Fibroblast of the conjunctiva (primary cell): ENCODE results near the gene RTN4RL1.

Experiments
- DNase-seq: peaks from one replicate; pipeline ENCODE4 v3.0.0-alpha.2; 2010; ENCODE audit warnings: low read depth

The RTN4RL1 gene

DNA sequence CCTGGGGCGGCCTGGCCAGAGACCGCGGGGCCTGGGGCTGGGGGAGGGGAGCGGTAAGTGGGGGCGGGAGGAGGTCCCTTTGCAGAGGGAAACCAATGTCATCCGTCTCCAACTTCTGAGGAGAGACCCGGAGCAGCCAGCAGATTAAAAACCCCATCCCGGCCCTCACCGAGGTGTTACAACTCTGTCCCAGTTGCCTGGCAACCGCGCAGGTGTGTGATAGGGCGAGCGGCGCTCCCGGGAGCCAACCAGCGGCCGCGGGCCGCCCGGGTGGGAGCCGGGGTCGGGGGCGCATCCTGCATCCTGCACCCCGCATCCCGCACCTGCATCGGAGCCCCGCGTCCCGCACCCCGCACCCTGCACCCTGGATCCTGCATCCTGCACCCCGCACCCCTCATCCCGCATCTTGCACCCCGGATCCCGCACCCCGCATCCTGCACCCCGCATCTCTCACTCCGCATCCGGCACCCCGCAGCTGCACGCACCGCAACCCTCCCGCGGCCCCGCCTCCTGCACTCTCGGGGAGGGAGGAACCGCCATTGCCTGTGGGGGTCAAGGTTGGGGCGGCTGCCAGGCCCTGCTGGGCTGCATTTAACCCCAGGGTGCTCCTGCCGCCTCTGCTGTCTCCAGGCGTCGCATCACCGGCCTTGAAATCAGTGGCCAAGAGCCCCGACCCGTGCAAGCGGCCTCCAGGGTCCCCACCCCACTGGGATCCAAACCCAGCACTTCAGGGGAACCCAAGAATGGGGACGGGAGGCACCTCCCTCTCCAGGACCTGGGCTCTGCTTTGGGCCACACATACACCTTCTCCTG is 47.3 kb downstream of the RTN4RL1 start:
- no peak for DNase-seq

DNA sequence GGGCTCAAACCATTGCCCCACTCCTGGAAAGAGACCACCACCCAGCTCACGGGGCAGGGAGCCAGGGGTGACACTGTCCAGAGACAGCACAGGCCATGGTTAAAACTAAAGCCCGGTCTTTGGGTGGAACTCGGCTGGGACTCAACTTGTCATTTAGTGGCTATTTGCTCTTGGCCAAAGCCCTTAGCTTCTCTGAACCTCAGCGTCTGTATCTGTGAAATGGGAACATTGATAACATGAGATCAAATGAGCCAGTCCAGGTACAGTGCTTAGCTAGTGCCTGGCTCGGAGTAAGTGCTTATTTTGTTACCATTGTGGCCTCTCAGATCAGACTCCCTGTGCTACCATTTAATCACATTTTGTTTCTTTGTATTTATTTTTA is 48.5 kb downstream of the RTN4RL1 start:
- DNase-seq, result no peak

DNA sequence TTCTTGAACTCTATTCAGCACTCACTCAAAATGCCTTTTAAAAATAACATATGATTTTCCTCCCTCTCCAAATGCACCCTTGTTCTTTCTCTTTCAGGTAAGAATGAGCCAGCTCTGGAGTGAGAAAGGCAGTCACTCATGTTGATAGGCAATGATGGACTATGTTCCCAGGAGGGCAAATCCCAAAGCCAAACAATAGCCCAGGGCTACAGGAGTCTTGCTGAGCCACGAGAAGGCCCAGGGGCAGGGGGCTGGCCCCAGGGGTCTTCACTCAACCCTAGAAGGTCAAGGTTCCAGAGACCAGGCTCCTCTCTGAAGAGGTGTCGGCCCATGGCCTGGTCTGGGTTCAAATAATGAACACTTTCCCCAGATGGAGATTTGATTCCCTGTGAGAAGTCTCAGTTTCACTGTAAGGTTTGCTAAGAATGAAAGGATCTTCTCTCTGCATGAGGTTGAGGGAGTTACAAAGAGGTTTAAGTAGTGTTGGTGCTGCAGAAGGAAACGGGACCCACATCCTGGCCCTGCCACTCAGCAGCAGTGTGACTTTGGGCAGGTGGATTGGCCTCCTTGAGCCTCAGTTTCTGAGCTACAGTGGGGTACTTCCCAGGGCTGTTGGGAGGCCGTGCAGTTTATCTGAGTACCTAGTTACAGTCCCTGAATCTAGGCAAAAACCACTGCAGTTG is 49.0 kb downstream of the RTN4RL1 start:
- no peak for DNase-seq

DNA sequence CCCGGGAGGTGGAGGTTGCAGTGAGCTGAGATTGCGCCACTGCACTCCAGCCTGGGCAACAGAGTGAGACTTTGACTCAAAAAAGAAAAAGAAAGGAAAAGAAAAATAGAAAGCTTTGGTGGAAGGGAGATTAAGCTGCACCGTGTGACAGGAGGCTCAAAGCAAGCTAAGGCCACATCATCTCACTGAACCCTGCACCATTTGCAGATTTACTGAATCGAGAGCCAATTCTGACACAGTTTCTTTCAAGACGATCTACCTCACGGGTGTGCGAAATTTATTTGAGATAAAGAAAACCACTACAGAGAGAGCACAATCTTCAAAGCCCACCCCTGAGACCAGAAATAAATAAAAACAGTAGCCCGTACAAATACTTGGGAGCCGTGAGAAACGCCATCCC is 49.6 kb downstream of the RTN4RL1 start:
- no peak for DNase-seq

DNA sequence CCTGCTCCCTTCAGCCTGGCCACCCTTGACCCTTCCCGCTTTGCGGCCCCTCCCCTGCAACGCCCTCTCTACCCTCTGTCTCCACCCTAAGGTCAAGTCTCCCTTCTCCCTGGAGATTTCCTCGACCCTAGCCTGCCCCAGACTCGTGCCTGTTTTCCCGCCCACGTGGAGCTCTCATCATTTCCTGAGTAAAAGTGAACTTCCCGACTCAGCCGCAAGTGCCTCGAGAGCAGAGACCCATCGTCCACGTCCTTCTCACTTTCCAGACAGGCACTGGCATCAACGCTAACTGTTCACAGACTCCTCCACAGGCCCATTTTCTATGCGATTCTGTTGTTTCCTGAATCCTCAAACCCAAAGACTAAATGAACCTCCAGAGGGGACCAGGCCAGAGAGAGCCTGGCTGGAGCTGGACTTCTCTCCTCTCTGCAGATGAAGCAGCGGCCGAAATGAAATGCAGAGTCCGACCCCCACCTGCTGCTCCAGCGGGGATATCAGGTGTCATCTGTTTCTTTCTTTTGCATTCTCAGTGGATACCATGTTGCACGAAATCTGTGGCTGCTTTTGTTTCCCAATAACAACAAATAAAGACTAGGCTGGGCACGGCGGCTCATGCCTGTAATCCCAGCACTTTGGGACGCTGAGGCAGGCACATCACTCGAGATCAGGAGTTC is 52.5 kb downstream of the RTN4RL1 start:
- no peak for DNase-seq

DNA sequence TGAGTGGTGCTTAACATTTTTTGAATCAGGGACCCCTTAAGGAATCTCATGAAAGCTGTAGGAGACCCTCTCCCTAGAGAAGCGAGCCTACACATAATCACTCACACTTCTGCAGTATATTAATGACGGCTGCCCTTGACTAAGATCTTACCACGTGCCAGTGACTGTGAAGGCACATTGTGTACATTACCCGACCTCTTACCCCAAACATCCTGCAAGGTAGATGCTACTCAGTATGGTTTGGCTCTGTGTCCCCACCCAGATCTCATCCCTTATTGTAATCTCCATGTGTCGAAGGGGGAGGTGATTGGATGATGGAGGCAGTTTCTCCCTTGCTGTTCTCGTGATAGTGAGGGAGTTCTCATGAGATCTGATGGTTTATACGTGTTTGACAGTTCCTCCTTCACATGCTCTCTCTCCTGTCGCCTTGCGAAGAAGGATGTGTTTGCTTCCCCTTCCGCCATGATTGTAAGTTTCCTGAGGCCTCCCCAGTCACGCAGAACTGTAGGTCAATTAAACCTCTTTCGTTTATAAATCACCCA is 54.2 kb downstream of the RTN4RL1 start:
- DNase-seq, result no peak

DNA sequence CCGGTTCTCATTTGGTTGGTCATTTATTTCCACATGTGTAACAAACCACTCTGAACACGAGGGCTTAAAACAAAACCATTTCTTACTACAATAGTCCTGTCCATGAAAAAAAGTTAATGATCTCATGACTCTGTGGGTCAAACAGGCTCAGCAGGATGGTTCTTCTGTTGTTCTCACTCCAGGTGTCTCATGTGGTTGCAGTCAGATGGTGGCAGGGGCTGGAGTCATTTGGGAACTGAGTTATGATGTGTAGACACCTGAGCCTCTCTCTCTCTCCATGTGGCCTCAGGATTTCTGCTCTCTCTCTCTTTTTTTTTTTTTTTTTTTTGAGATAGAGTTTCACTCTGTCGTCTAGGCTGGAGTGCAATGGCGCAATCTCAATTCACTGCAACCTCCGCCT is 55.4 kb downstream of the RTN4RL1 start:
- no peak for DNase-seq

DNA sequence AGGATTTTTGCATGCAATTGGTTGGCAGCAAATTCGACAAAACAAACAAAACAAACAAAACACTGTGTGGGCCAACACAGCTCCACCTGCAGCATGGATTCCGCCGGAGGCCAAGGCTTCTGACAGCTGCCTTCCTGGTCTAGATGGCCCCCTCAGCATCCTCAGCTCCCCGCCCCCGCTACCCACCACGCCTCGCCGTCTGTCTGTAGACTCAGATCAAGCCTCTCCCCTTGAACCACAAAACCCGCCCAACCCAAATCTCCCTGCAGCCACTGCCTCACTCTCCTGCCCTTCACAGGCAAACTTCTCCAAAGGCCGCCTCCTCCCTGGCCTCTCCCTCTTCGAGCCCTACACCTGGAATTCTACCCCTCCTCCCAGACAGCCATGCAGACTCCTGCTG is 57.9 kb downstream of the RTN4RL1 start:
- no peak for DNase-seq

DNA sequence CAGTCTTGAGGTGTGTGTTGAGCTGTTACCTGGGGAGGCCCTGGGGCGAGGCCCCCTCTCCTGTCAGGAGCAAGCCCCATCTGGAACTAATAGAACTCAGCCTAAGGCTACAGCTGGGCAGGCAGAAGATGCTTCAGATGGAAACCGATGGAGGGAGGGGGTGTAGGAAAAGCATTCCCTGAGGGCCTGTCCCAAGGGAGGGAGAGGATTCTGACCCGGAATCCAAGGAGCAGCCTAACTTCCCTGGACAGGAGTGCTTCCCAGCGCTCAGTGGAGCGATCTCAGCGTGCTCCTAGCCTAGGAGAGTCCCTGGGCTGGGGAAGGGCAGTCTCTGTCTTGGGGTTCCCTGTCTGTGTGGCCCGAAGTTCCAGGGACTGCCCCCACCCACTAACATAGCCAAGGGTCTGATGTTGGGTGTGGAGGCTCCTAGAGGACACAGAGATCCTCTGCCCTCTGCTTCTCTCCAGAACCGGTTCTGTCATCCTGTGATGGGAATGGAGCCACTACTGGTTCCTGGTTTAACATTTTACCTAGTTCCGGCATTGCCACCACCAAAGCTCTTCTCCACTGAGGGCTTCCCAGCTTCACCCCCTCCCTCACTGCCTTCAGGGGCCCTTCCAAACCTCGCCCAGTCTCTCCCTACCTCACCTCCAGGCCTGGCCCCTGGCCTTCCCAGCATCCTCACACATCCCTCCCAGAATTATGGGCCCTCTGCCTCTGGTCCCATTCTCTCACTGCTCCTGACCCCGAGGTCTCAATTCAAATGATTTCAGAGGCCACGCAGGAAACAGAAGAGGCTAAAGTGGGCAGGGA is 58.7 kb downstream of the RTN4RL1 start:
- no peak for DNase-seq

DNA sequence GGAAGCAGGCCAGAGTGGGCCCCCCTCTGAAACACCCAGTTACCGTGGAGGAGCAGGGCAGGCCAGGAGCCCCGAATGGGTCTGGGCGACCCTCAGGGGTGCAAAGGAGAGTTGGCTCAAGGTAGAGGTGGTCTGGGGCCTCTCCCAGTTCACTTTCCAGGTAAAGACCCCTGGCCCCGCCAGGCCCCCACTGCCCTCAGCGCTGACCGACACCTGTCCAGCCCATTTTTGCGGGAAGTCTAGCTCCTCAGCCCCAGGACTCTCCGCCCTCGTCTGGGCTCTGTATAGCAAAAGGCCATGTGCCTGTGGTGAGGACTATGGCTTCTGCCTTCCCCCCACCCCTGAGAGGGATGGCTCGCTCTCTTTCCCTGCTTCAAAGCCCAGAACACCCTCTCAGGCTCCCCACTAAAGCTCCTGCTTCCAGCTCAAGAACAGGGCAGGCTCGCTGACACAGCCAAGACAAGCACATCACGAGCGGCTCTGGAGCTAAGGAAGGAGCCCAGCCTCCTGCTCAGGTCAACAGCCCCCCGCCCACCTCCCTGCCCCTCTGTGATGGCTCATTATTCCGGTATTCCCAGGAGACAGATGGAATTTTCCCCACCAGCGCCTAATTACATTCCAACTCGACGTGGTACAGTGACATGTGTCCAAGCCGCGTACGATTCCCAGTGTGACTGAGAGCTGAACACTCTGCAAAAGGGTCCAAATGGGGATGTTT is 59.4 kb downstream of the RTN4RL1 start:
- no peak for DNase-seq

DNA sequence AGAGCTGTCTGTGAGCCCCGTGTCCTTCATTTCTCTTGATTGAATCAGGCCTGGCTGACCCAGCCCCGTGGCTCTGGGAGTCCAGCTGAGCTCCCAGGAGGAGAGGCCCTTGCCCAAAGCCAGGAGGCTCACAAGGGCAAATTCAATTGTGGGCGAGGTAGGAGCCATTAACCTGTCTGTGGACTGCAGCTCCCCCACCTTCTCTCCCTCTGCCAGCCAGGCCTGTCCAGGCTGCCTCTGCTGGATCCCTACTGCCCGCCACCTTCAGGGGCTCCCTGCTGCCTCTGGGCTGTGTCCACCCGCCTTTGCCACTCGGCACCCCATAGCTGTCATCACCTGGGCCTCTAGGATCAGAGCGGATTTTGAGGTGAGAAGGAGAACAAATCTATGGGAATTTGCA is 61.9 kb downstream of the RTN4RL1 start:
- no peak for DNase-seq

DNA sequence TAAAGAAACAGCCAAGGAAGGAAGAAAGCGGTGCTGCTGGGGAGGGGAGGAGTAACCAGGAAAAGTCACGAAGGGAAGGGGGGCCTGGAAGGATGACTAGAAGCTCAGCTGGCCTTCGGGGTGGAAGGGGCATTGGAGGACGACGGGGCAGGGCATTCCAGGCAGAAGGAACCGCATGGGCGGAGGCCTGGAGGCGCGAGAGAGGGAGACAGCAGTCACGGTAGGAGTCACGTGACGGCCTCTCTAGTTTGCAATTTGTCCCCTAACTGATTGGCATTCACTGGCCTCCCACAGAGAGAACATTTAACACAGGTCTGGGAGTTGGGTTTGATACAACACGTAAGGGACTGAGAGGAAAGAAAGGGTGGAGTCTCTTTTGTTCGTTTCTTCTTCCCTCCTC is 63.9 kb downstream of the RTN4RL1 start:
- DNase-seq, result no peak

DNA sequence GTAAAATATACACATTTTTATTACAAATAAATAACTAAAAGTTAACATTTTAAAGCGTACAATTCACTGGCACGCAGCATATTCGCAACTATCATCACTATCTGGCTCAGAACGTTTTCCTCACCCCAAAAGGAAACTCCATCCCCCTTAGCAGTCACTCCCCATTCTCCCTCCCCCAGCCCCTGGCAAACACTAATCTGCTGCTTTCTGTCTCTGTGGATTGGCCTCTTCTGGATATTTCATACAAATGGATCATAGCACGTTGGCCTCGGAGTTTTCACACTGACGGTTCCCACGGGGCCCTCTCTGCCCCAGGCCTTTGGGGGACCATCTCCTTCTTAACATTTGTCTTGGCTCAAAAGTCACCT is 64.6 kb downstream of the RTN4RL1 start:
- no peak for DNase-seq

DNA sequence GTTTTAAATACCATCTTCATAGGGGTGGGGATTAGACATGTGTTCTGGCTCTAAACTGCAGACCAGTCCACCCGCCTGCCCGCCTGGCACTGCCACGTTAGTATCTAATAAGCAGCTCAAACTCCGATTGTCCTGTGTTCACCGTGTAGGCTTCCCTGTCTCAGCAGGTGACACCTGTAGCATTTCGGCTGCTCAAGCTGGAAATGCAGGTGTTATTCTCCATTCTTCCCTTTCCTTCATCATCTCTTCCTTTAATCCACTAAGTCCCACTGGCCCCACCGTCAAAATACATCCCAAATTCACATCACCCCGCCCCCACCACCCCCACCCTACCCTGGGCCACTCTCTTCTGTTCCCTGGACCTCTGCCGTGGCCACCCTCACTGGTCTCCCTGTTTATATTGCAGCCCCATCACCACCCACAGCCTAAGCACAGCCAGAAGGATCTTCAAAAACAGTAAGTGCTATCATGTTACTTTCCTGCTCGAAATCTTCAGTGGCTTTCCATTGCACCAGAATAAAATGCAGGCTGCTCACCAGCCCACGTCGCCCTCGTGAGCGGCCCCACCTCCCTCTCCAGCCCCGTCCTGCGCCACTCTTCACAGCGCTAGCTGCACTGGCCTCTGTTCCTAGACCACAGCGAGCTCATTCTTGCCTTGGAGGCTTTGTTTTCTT is 65.1 kb downstream of the RTN4RL1 start:
- no peak for DNase-seq

DNA sequence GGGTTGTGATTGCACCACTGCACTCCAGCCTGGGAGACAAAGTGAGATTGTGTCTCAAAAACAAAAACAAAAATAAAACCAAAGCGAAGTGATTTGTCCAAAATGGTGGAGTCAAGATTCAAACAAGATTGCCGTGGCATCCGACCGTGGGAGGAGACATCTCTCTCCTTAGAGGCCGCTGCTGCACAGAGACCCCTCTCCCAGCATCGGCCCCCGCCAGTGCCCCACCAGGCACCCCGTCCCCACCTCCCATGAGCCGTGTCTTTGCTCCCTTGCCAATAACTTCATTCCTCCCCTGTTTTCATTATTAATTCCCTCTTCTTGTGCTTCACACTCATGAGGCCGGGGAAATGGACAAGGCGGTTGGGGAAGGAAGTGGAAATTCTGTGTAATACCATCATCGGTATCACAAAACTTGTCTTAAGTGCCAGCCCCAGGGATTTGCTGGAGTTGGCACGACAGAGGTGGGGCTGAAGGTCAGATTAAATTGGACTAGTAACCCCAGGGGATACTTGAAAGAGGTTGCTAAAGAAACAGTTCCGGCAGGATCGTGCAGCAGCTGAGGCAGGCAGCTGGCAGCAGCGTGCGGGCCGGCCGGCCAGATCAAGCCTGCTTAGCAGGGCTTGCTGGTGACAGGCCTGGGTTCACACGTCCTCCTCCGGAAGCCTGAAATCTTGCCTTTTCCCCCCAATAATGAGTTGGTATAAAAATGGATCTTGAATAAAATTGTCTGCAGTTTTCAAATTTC is 66.8 kb downstream of the RTN4RL1 start:
- no peak for DNase-seq

DNA sequence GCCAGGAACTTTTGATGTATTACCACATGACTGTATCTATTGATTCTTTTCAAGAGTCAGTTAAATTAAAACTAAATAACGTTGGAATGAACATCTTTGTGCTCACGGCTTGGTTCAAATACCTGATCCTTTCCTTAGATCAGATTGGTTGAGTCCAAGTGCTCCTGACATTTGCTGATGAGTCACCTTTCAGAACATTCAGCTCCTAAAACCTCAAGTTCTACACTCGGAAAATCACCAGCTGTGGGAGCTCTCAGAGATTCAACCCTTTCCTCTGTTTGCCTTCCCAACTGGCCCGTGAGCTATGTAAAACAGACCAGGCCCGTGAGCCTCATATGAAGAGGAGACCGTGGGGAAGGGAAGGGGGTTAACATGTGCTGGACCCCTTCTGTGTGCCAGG is 68.1 kb downstream of the RTN4RL1 start:
- DNase-seq, result no peak

DNA sequence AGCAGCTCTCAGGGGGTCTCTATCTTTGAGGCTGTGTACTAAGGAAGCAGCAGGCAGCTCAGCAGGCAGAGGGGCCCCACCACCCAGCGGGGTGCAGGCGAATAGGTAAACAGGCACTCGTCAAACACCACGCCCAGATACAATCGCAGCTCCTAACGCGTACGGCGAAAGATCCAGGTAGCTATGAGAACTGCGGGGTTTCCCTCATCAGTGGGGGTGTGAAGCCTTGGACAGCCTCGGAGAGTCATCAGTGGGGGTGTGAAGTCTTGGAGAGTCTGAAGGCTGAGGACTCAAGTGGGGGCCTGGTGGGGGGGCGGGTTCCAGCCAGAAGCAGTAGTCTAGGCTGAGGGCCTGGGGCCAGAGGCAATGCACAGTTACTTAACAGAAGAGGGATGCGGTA is 69.0 kb downstream of the RTN4RL1 start:
- DNase-seq, result no peak

DNA sequence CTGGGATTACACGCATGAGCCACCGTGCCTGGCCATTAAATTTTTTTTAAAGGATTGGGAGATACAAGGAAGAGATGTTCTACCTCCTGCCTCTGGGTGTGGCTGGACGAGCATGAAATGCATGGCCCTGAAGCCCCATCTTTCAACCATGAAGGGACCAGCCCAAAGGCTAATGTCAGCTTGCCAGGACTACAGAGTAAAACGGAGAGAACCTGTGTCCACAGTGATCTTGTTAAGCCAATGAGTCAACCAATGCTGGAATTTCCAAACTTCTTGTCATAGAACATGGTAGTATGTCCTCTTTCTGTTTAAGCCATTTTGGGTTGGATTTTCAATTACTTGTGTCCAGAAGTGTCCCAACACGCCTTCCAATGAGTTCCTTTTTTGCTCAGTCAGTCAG is 71.3 kb downstream of the RTN4RL1 start:
- no peak for DNase-seq

DNA sequence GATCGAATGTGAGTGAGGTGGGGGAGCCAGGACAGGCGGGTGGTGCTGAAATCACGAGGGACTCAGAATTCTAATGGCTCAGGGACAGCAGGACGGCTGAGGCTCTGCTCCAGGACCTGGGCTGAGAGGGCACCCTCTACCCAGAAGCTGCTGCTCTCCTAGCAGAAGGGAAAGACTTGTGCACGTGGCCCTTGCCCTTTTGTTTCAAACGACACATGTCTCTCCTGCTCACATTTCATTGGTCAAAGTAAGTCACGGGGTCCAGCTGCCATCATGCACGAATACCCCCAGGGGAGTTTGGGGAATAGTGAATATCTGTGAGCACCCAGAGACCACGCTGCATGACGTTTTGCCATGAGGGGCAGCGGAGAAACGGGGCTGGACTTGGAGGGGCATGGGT is 73.2 kb downstream of the RTN4RL1 start:
- no peak for DNase-seq

DNA sequence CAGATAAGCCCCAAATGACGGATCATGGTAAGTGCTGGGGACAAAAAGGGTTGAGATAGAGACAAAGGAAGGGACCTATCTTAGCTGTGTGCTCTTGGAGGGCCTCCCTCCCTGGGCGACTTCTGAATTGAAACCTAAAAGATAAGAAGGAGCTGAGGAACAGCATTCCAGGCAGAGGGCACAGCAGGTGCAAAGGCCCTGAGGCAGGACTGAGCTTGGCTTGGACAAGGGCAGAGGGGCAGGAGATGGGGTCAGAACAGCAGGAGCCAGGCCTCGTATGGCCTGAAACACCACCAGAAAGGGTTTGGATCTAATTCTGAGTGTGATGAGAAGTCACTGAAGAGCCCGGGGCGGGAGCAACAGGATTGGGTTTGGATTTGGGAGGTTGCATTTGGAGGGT is 75.4 kb downstream of the RTN4RL1 start:
- DNase-seq, result no peak
